ENCODE data around the gene RAD51B.
"Not testable (repeated sequence)": the region's sequence is repeated elsewhere in the genome, so short reads cannot be mapped to it uniquely, and the experiment has no call there.

RAD51B gene

DNA sequence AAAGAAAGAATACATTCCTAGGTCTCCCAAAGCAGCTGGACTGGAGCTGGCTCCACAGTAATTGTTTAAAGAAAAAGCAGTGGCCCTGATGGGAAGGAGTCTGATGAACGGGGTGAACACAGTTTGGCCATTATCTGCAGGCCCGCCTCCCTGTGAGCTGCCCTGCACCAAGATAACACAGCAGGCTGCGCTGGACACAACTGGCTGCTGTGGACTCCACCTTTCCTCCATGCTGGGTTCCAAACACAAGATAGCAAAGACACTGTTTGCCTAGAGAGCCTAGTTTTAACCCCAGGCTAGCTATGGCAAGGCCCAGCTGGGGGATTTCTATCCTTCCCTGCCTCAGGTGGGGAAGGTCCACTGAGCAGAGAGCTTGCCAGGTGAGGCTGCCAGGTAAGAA is 938.7 kb downstream of the RAD51B start:
- DNase-seq (ENCODE audit: low read depth, low spot score): no peak
- TF ChIP-seq, protein P1, sequence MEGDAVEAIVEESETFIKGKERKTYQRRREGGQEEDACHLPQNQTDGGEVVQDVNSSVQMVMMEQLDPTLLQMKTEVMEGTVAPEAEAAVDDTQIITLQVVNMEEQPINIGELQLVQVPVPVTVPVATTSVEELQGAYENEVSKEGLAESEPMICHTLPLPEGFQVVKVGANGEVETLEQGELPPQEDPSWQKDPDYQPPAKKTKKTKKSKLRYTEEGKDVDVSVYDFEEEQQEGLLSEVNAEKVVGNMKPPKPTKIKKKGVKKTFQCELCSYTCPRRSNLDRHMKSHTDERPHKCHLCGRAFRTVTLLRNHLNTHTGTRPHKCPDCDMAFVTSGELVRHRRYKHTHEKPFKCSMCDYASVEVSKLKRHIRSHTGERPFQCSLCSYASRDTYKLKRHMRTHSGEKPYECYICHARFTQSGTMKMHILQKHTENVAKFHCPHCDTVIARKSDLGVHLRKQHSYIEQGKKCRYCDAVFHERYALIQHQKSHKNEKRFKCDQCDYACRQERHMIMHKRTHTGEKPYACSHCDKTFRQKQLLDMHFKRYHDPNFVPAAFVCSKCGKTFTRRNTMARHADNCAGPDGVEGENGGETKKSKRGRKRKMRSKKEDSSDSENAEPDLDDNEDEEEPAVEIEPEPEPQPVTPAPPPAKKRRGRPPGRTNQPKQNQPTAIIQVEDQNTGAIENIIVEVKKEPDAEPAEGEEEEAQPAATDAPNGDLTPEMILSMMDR (IDR thresholded peaks at IDR 0.05; ENCODE audit: low read depth, low read length): no peak
- in situ Hi-C loops (cut with HindIII; ENCODE audit: low sequenced_read_pairs): no loop called here
- H3K4me3 ChIP-seq (ENCODE audit: low read depth, low read length): no peak overlapping the region

DNA sequence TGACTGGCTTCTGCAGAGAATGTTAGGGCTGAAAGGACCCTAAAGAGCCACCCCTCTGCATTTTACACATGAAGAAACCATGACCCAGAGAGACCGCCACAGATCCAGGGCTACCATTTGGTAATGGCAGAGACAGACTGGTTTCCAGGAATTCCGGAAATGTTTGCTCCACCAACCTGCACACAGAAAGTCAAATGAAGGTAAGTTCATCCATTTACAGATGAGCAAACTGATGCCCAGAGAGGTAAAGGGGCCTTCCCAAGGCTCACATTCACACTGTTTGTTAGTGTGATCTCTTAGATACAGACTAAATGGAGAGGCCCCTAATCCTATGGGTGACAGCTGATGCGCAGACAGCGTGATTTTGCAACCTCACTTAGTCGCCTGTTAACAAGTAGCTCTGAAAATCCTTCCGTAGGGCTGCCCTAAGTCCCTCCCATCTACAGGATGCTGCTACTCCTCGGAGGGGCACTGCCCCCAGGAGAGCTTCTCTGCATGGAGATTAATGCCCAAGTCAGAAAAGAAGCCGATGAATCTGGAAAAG is 939.5 kb downstream of the RAD51B start:
- DNase-seq (ENCODE audit: low read depth, low spot score): no peak
- in situ Hi-C loops (cut with HindIII; ENCODE audit: low sequenced_read_pairs): no loop called here
- TF ChIP-seq, protein P1 (IDR thresholded peaks at IDR 0.05; ENCODE audit: low read depth, low read length): no peak
- no peak overlapping the region for H3K4me3 ChIP-seq (ENCODE audit: low read depth, low read length)

DNA sequence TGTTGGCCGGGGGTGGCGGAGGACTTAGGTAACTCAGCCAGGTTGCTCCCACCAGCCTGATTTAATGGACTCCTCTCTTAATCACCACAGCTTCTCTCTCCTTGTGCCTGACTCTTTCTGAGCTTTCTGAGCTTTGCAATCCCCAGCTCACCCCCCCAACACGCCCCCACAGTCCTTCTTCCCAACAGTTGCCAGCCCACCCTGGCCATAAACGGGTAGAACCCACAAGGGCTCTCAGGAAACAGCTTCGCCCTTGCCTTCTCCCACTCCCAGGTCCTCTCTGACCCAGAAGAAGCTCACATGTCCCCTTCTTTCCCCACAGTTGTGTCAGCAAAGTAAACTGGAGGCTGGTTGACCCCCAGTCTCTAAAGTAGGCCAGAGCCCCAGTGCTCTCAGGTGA is 940.4 kb downstream of the RAD51B start:
- H3K4me3 ChIP-seq (ENCODE audit: low read depth, low read length): no peak overlapping the region
- in situ Hi-C loops (cut with HindIII; ENCODE audit: low sequenced_read_pairs): no loop called here
- TF ChIP-seq, protein P1 (IDR thresholded peaks at IDR 0.05; ENCODE audit: low read depth, low read length): no peak
- DNase-seq (ENCODE audit: low read depth, low spot score): no peak

DNA sequence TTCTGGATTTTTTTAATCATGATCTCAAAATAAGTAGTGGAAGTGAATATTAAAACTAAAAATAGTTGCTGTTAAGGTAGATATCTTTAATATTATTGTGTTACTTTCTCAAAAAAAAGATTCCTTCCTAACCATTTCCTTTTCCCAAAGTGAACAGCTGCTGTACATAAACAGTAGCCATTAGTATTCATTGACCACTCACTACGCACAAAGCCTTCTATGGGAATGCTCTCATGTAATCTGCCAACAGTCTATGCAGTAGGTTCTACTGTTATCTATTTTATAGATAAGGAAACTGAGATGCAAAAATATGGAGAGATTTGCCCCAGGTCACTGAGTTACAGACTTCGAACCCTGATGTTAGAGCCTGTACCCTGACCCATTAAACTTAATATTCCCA is 941.2 kb downstream of the RAD51B start:
- TF ChIP-seq, protein P1 (IDR thresholded peaks at IDR 0.05; ENCODE audit: low read depth, low read length): no peak
- no peak for DNase-seq (ENCODE audit: low read depth, low spot score)
- in situ Hi-C loops (cut with HindIII; ENCODE audit: low sequenced_read_pairs): no loop called here
- no peak overlapping the region for H3K4me3 ChIP-seq (ENCODE audit: low read depth, low read length)

DNA sequence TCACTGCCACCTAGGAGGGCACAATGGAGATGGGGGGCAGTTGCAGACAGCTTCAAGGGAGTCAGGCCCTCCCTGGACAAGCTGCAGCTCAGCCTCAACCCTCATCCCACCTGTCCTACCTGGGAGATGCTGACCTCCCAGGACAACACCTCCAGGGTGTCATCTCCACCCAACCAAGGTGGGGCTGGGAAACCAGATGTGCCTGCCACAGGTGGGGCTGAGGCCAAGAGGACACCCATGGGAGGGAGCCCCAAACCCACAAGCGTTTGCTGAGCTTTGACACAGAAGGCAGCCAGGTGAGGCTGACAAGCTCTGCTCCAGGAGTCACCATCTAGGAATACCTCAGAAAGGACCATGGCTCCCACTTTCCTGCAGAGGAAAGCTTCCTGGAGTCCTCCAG is 941.8 kb downstream of the RAD51B start:
- in situ Hi-C loops (cut with HindIII; ENCODE audit: low sequenced_read_pairs): no loop called here

DNA sequence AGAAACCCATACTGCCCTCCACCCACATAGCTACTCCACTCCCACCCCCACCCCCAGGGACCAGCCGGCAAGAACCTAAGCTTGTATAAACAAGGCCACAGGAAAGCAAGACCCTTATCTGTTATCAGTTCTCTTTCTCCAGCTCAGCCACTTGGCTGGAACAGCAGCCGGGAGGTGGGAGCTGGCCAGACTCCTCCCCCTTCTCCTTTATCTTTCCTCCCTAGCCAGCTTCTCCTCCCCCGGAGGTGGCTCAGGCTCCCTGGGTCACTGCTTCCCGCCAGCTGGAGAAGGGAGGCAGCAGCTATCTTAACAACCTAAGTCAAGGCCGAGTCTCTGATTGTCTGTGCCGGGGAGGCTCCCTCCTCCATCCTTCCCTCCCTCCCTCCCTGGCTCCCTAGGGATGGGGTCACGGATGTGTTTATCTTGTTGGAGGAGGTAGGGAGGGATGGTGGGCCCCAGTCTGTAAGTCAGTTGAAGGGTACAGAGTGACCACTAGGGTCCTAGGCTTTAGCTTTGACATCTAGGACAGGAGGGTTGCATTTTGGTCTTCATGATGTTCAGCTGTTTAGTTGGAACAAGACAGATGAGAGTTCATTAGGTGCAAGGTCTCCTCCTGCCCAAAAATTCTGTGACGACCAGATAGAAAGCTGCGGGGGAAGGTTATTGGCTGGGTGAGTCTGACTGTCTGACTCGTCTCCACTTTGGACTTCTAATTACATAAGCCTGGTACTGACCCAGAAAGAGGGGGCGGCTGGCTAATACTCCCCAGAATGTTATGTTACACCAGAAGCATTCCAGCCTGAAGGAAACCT is 943.6 kb downstream of the RAD51B start:
- no peak for DNase-seq (ENCODE audit: low read depth, low spot score)
- in situ Hi-C loops (cut with HindIII; ENCODE audit: low sequenced_read_pairs): no loop called here
- H3K4me3 ChIP-seq (ENCODE audit: low read depth, low read length): no peak overlapping the region
- TF ChIP-seq, protein P1 (IDR thresholded peaks at IDR 0.05; ENCODE audit: low read depth, low read length): no peak

More for the DNA sequence above, 941.8 kb downstream of the RAD51B start:
- TF ChIP-seq, protein P1 (IDR thresholded peaks at IDR 0.05; ENCODE audit: low read depth, low read length): no peak
- H3K4me3 ChIP-seq (ENCODE audit: low read depth, low read length): no peak overlapping the region
- DNase-seq (ENCODE audit: low read depth, low spot score): no peak

DNA sequence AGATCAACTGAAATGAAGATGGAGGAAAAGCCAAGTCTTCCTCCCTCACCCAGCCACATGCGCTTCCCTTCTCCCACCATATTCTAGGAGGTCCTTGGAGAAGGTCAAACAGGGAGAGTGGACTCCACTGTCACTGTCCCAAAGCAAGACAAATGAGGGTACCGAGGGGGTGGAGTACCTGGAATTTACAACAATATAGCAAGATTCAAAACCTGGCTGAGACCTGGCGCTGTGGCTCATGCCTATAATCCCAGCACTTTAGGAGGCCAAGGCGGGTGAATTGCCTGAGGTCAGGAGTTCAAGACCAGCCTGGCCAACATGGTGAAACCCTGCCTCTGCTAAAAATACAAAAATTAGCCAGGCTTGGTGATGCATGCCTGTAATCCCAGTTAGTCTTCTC is 944.3 kb downstream of the RAD51B start:
- DNase-seq (ENCODE audit: low read depth, low spot score); H3K4me3 ChIP-seq (ENCODE audit: low read depth, low read length); in situ Hi-C loops (cut with HindIII; ENCODE audit: low sequenced_read_pairs): not testable (repeated sequence)
